ENCODE results near the gene CD207.

- TF ChIP-seq CTCF (IDR thresholded peaks at IDR 0.05; ENCODE audit: poor library complexity) (no peak), EZH2 (IDR thresholded peaks at IDR 0.05; ENCODE audit: borderline replicate concordance) (no peak), EZH2phosphoT487 (IDR thresholded peaks at IDR 0.05; ENCODE audit: low read depth, severe bottlenecking, unreplicated experiment) (no peak)
These were observed 2.4 kb downstream of the CD207 start for GRCh38 chr2:70833246-70833645.
